Caco-2 (cell line): ENCODE data around the gene TOX3. TPM values are rescaled to one million over a fixed set of nuclear protein-coding genes. Genes with fewer than 3 reads are reported as not detected.

ENCODE experiments used
- BruUV-seq: library from RNA; stranded (reverse); fragments of 400-500 nt; replicated peaks from 2 replicates; lab custom pipeline; 2021; lab: Mats Ljungman, UMichigan
- CTCF ChIA-PET: fragments of 300-600 bp; sonication (Branson Sonifier 250); formaldehyde crosslinking; loops from one replicate; lab custom pipeline; 2022; ENCODE audit warnings: antibody characterized with exemption; lab: Charles Lee
- POLR2A ChIA-PET: fragments of 300-600 bp; sonication (Branson Sonifier 250); formaldehyde crosslinking; loops from one replicate; lab custom pipeline; 2022; ENCODE audit warnings: antibody characterized with exemption; lab: Charles Lee
- DNase-seq, 2 experiments: peaks; one replicate each; pipeline versions ENCODE4 v3.0.0 to v3.0.0-alpha.2; 2020 to 2022
- H3K27me3 ChIP-seq: replicated peaks from 2 replicates; pipeline ENCODE4 v1.6.0; 2011; ENCODE audit warnings: low read length; ENCODE audit not compliant: control insufficient read depth, insufficient read depth
- H3K36me3 ChIP-seq: 2 replicates; pipeline ENCODE4 v1.5.1; 2011; ENCODE audit warnings: low read length; ENCODE audit not compliant: control insufficient read depth, insufficient read depth
- H3K4me1 ChIP-seq: fragments of 250-450 bp; sonication (Bioruptor Pico); 2 replicates; pipeline ENCODE4 v1.5.1; 2020; ENCODE audit warnings: mild to moderate bottlenecking
- H3K4me3 ChIP-seq: 2 replicates; pipeline ENCODE4 v1.5.1; 2011; ENCODE audit warnings: low read depth, mild to moderate bottlenecking, control low read depth, low read length
- H3K9me3 ChIP-seq: fragments of 250-450 bp; sonication (Bioruptor Pico); 2 replicates; pipeline ENCODE4 v1.5.1; 2020; ENCODE audit warnings: mild to moderate bottlenecking, moderate library complexity
- H3K27ac Mint-ChIP-seq: one replicate; pipeline ENCODE4 v1.8.0; 2022; ENCODE audit warnings: mixed read lengths; ENCODE audit not compliant: unreplicated experiment
- H3K27me3 Mint-ChIP-seq: one replicate; pipeline ENCODE4 v1.8.0; 2022; ENCODE audit warnings: mixed read lengths; ENCODE audit not compliant: insufficient read depth, unreplicated experiment
- H3K36me3 Mint-ChIP-seq: one replicate; pipeline ENCODE4 v1.8.0; 2022; ENCODE audit warnings: mild to moderate bottlenecking, mixed read lengths; ENCODE audit not compliant: insufficient read depth, unreplicated experiment
- H3K4me1 Mint-ChIP-seq: one replicate; pipeline ENCODE4 v1.8.0; 2022; ENCODE audit warnings: low read depth, mixed read lengths; ENCODE audit not compliant: unreplicated experiment
- H3K4me3 Mint-ChIP-seq: one replicate; pipeline ENCODE4 v1.8.0; 2022; ENCODE audit warnings: mild to moderate bottlenecking, moderate library complexity, mixed read lengths; ENCODE audit not compliant: unreplicated experiment
- H3K9me3 Mint-ChIP-seq: one replicate; pipeline ENCODE4 v1.8.0; 2022; ENCODE audit warnings: mixed read lengths; ENCODE audit not compliant: unreplicated experiment
- intact Hi-C: fragments of 100-400 bp; cut with micrococcal nuclease; formaldehyde crosslinking; loops from one replicate; pipeline ENCODE4 v1.10.0; 2022; ENCODE audit not compliant: unreplicated experiment
- total RNA-seq: library from RNA; stranded (reverse); gene quantifications from 2 replicates; pipeline ENCODE4 v1.2.3, GENCODE V29; 2022
- TF ChIP-seq, protein P1 (sequence below), 2 experiments: fragments of 200-600 bp in 1 of 2; IDR thresholded peaks; 1 replicate in 1 of 2; 2 replicates in 1 of 2; pipeline versions ENCODE4 v1.5.1 to v1.8.0; 2011 to 2022; ENCODE audit warnings: antibody characterized with exemption in 1 of 2, control low read depth in 1 of 2, inconsistent platforms in 1 of 2, low read depth in 1 of 2, low read length in 1 of 2, mild to moderate bottlenecking in 1 of 2, moderate library complexity in 1 of 2; ENCODE audit not compliant: insufficient read depth in 1 of 2, severe bottlenecking in 1 of 2, unreplicated experiment in 1 of 2

The TOX3 gene
- total RNA-seq, 1 experiment from 2014 or later, result 3.6 TPM

- Mint-ChIP-seq H3K27me3 (no peaks in the 10 kb centered on the region), H3K36me3 (no peaks in the 10 kb centered on the region), H3K27ac (peak overlapping the region; percentile 72), H3K4me1 (peaks cover 20% of the 10 kb centered on the region), H3K9me3 (peaks cover 15% of the 10 kb centered on the region), H3K4me3 (no peak overlapping the region)
- TSS peak; percentile 41 for BruUV-seq
- H3K27me3 ChIP-seq, result no peaks in the 10 kb centered on the region
- peaks cover 30% of the 10 kb centered on the region for H3K4me1 ChIP-seq
- intact Hi-C loops, result loop anchor here (1.0 to 10.0 kb wide), 2 partner anchors 8 to 119 kb away; no protein-coding TSS in a partner anchor
- POLR2A ChIA-PET, result interaction anchor here (0.9 kb wide), 1 partner anchor 16 kb away, joined by 3 read pairs; no protein-coding TSS in a partner anchor
- TF ChIP-seq, protein P1, sequence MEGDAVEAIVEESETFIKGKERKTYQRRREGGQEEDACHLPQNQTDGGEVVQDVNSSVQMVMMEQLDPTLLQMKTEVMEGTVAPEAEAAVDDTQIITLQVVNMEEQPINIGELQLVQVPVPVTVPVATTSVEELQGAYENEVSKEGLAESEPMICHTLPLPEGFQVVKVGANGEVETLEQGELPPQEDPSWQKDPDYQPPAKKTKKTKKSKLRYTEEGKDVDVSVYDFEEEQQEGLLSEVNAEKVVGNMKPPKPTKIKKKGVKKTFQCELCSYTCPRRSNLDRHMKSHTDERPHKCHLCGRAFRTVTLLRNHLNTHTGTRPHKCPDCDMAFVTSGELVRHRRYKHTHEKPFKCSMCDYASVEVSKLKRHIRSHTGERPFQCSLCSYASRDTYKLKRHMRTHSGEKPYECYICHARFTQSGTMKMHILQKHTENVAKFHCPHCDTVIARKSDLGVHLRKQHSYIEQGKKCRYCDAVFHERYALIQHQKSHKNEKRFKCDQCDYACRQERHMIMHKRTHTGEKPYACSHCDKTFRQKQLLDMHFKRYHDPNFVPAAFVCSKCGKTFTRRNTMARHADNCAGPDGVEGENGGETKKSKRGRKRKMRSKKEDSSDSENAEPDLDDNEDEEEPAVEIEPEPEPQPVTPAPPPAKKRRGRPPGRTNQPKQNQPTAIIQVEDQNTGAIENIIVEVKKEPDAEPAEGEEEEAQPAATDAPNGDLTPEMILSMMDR (IDR thresholded peaks at IDR 0.05; ENCODE audit: insufficient read depth in 1 of 2, low read depth in 1 of 2, low read length in 1 of 2, severe bottlenecking in 1 of 2, unreplicated experiment in 1 of 2), result peak in 1 of 2 experiments; percentile 14
- no peaks in the 10 kb centered on the region for H3K36me3 ChIP-seq
- CTCF ChIA-PET, result interaction anchor here (0.6 to 1.1 kb wide), 4 partner anchors 9 to 81 kb away, joined by 3 to 6 read pairs (median 3); no protein-coding TSS in a partner anchor
- no peaks in the 10 kb centered on the region for H3K9me3 ChIP-seq
- DNase-seq, result peak; percentile 65 to 68
- no peak overlapping the region for H3K4me3 ChIP-seq
These were observed 26.7 kb upstream of the TOX3 start for GRCh38 chr16:52573365-52574299.

DNA sequence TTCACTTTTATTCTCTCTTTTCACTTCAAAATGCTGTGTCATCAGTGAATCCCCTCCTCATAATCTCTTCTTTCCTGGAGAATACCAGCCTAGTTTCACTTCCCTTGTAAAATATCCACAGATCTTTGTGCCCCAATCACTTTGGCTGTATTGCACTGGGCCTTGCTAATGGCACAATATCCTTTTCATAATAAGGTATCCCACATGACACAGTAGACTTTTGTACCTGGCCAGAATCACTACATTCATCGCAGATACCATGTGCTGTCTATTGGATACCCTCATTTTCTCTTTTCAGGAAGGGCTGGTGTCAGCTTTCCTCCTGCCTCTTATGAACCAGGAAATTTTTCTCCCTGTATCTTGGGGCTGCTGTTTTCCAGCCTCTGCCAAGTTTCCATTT, 25.7 kb upstream of the TOX3 start:
- Histone ChIP-seq H3K9me3 (no peaks in the 10 kb centered on the region), H3K4me1 (peaks cover 21% of the 10 kb centered on the region), H3K27me3 (no peaks in the 10 kb centered on the region), H3K36me3 (no peaks in the 10 kb centered on the region), H3K4me3 (no peak overlapping the region)
- no peaks in the 10 kb centered on the region for H3K27me3 Mint-ChIP-seq
- no peak overlapping the region for H3K4me3 Mint-ChIP-seq
- H3K4me1 Mint-ChIP-seq, result peaks cover 11% of the 10 kb centered on the region
- intact Hi-C loops, result loop anchor here (1.0 to 10.0 kb wide), 2 partner anchors 7 to 118 kb away; no protein-coding TSS in a partner anchor
- ChIA-PET POLR2A (no interaction called here), CTCF (no interaction called here)
- TF ChIP-seq, protein P1 (IDR thresholded peaks at IDR 0.05; ENCODE audit: insufficient read depth in 1 of 2, low read depth in 1 of 2, low read length in 1 of 2, severe bottlenecking in 1 of 2, unreplicated experiment in 1 of 2), result no peak
- H3K9me3 Mint-ChIP-seq, result peaks cover 15% of the 10 kb centered on the region
- no TSS peak for BruUV-seq
- no peak for DNase-seq
- H3K27ac Mint-ChIP-seq, result no peak overlapping the region
- no peaks in the 10 kb centered on the region for H3K36me3 Mint-ChIP-seq

- ChIA-PET POLR2A (no interaction called here), CTCF (no interaction called here)
- TF ChIP-seq, protein P1 (IDR thresholded peaks at IDR 0.05; ENCODE audit: insufficient read depth in 1 of 2, low read depth in 1 of 2, low read length in 1 of 2, severe bottlenecking in 1 of 2, unreplicated experiment in 1 of 2), result no peak
- intact Hi-C loops, result loop anchor here (10.0 kb wide), 1 partner anchor 116 kb away; no protein-coding TSS in a partner anchor
- no peak overlapping the region for H3K27ac Mint-ChIP-seq
- BruUV-seq, result no TSS peak
- H3K9me3 ChIP-seq, result no peaks in the 10 kb centered on the region
- H3K4me3 Mint-ChIP-seq, result no peak overlapping the region
- H3K36me3 Mint-ChIP-seq, result no peaks in the 10 kb centered on the region
- no peak for DNase-seq
- peaks cover 15% of the 10 kb centered on the region for H3K9me3 Mint-ChIP-seq
- no peaks in the 10 kb centered on the region for H3K27me3 ChIP-seq
- peaks cover 17% of the 10 kb centered on the region for H3K4me1 Mint-ChIP-seq
- H3K4me1 ChIP-seq, result peaks cover 24% of the 10 kb centered on the region
- no peaks in the 10 kb centered on the region for H3K36me3 ChIP-seq
- no peaks in the 10 kb centered on the region for H3K27me3 Mint-ChIP-seq
- no peak overlapping the region for H3K4me3 ChIP-seq
These were observed 23.6 kb upstream of the TOX3 start for GRCh38 chr16:52570495-52571091.
